SK-N-SH treated with all-trans-retinoic acid at 6 μM for 48 hours (cell line): ENCODE measurements around the gene PIM3.

Experiments used
- ATAC-seq: fragments of 200-7000 bp; cut with Tn5 transposase; 3 replicates; pipeline ENCODE4 v1.9.1; 2020; ENCODE audit warnings: mild to moderate bottlenecking, moderate library complexity
- ARNTL ChIP-seq: fragments of 450-650 bp; formaldehyde crosslinking; IDR thresholded peaks from 2 replicates; pipeline ENCODE4 v1.5.0; 2020; ENCODE audit warnings: low read depth, mild to moderate bottlenecking, moderate library complexity, borderline replicate concordance
- BACH2 ChIP-seq: fragments of 250-450 bp; sonication (Bioruptor Pico); IDR thresholded peaks from 2 replicates; pipeline ENCODE4 v1.9.0; 2021; ENCODE audit warnings: mild to moderate bottlenecking, borderline replicate concordance
- CREB5 ChIP-seq: fragments of 250-450 bp; sonication (Bioruptor Pico); IDR thresholded peaks from 2 replicates; pipeline ENCODE4 v1.5.1; 2020; ENCODE audit warnings: low read depth, mild to moderate bottlenecking, moderate library complexity
- CSDC2 ChIP-seq: fragments of 250-450 bp; sonication (Bioruptor Pico); IDR thresholded peaks from 2 replicates; pipeline ENCODE4 v1.5.0; 2020; ENCODE audit warnings: mild to moderate bottlenecking, moderate library complexity
- ESRRG ChIP-seq: fragments of 250-450 bp; sonication (Bioruptor Pico); IDR thresholded peaks from 2 replicates; pipeline ENCODE4 v1.6.1; 2021; ENCODE audit warnings: mild to moderate bottlenecking
- GLIS3 ChIP-seq: fragments of 250-450 bp; sonication (Bioruptor Pico); IDR thresholded peaks from 2 replicates; pipeline ENCODE4 v1.5.0; 2020; ENCODE audit warnings: mild to moderate bottlenecking, moderate library complexity
- ISL1 ChIP-seq: fragments of 250-450 bp; sonication (Bioruptor Pico); IDR thresholded peaks from 2 replicates; pipeline ENCODE4 v2.1.2; 2022; ENCODE audit warnings: mild to moderate bottlenecking, moderate library complexity
- PPARA ChIP-seq: fragments of 250-450 bp; sonication (Bioruptor Pico); IDR thresholded peaks from 2 replicates; pipeline ENCODE4 v1.5.0; 2020; ENCODE audit warnings: mild to moderate bottlenecking, borderline replicate concordance
- RARB ChIP-seq: fragments of 250-450 bp; sonication (Bioruptor Pico); IDR thresholded peaks from 2 replicates; pipeline ENCODE4 v1.8.0; 2021; ENCODE audit warnings: mild to moderate bottlenecking, moderate library complexity
- SNAI2 ChIP-seq: fragments of 250-450 bp; sonication (Bioruptor Pico); IDR thresholded peaks from 2 replicates; pipeline ENCODE4 v1.5.0; 2020; ENCODE audit warnings: mild to moderate bottlenecking, moderate library complexity
- TCF4 ChIP-seq: fragments of 250-450 bp; sonication (Bioruptor Pico); IDR thresholded peaks from 2 replicates; pipeline ENCODE4 v1.8.0; 2021; ENCODE audit warnings: mild to moderate bottlenecking, moderate library complexity, borderline replicate concordance
- TOX ChIP-seq: fragments of 250-450 bp; sonication (Bioruptor Pico); IDR thresholded peaks from 2 replicates; pipeline ENCODE4 v1.8.0; 2021; ENCODE audit warnings: mild to moderate bottlenecking, moderate library complexity, borderline replicate concordance
- ZC3H10 ChIP-seq: fragments of 250-450 bp; sonication (Bioruptor Pico); IDR thresholded peaks from 2 replicates; pipeline ENCODE4 v1.5.1; 2021; ENCODE audit warnings: mild to moderate bottlenecking, moderate library complexity
- ZFP3 ChIP-seq: fragments of 250-450 bp; sonication (Bioruptor Pico); IDR thresholded peaks from 2 replicates; pipeline ENCODE4 v1.5.0; 2020; ENCODE audit warnings: mild to moderate bottlenecking, moderate library complexity
- ZFP30 ChIP-seq: fragments of 450-650 bp; formaldehyde crosslinking; IDR thresholded peaks from 2 replicates; pipeline ENCODE4 v1.5.0; 2022; ENCODE audit warnings: mild to moderate bottlenecking, moderate library complexity
- ZNF565 ChIP-seq: fragments of 450-650 bp; formaldehyde crosslinking; conservative IDR thresholded peaks from 2 replicates; pipeline ENCODE4 v1.5.0; 2020; ENCODE audit warnings: low read depth, mild to moderate bottlenecking, moderate library complexity
- ZNF70 ChIP-seq: fragments of 450-650 bp; formaldehyde crosslinking; IDR thresholded peaks from 2 replicates; pipeline ENCODE4 v1.5.0; 2020; ENCODE audit warnings: mild to moderate bottlenecking, moderate library complexity
- TF ChIP-seq, protein P1 (sequence below): fragments of 250-450 bp; sonication (Bioruptor Pico); IDR thresholded peaks from 2 replicates; pipeline ENCODE4 v1.8.0; 2021; ENCODE audit warnings: low read depth, mild to moderate bottlenecking, moderate library complexity, borderline replicate concordance
- TF ChIP-seq, protein P2 (sequence below): fragments of 250-450 bp; sonication (Bioruptor Pico); IDR thresholded peaks from 2 replicates; pipeline ENCODE4 v1.5.0; 2020; ENCODE audit warnings: mild to moderate bottlenecking, moderate library complexity
- TF ChIP-seq, protein P3 (sequence below): fragments of 250-450 bp; sonication (Bioruptor Pico); IDR thresholded peaks from 2 replicates; pipeline ENCODE4 v1.8.0; 2020; ENCODE audit warnings: mild to moderate bottlenecking, moderate library complexity, borderline replicate concordance
- TF ChIP-seq, protein P4 (sequence below): fragments of 250-450 bp; sonication (Bioruptor Pico); IDR thresholded peaks from 2 replicates; pipeline ENCODE4 v1.5.1; 2021; ENCODE audit warnings: mild to moderate bottlenecking, moderate library complexity

Gene PIM3

DNA sequence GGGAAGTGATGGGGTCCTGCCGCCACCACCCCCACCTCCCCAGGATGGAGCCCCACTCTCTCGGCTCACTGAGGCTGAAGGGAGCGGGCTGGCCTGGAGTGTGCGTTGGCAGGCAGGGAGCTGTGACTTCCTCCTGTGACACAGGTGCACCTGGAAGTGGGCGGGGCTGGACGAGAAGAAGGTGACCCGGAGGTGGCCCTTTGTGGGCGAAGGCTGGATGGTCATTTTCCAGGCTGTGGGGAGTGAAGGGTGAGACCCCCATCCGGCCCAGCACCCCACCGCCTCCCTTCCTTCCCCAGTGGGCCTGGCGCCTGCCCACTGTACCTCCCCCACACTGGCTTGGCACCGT, 36.7 kb downstream of the PIM3 start:
- ATAC-seq = no peak
- TF ChIP-seq TCF4 (CRISPR knock-in tag) = no peak
- TF ChIP-seq ARNTL (CRISPR knock-in tag) = no peak

DNA sequence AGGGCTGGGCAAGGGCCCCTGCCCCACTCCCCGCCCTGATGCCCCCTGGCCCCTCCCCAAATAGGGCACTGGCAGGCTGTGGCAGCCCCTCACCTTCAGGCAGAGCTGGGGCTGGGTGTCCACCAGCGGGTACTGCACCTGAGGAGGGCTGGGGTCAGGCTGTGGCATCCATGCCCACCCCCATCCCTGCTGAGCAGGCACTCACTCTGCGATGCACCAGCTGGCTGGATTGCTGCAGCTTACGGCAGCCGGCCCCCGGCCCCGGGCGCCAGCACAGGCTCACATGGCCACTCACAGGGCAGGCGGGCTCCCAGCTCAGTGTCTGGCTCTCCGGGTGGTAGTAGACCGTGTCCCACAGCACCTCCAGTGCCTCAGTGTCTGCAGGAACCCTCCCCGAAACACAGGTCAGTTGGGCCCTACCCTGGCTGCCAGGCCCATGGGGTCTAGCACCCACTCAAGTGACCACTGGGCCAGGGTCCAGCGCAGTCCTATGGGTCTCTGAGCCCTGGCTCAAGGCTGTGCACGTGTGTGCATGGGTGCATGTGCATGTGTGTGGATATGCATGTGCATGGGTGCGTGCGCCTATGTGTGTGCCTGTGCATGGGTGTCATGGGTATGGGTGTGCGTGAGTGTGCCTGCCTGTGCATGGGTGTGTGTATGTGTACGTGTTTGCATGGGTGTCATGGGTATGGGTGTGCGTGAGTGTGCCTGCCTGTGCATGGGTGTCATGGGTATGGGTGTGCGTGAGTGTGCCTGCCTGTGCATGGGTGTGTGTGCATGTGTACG, 37.6 kb downstream of the PIM3 start:
- TF ChIP-seq, protein P1, sequence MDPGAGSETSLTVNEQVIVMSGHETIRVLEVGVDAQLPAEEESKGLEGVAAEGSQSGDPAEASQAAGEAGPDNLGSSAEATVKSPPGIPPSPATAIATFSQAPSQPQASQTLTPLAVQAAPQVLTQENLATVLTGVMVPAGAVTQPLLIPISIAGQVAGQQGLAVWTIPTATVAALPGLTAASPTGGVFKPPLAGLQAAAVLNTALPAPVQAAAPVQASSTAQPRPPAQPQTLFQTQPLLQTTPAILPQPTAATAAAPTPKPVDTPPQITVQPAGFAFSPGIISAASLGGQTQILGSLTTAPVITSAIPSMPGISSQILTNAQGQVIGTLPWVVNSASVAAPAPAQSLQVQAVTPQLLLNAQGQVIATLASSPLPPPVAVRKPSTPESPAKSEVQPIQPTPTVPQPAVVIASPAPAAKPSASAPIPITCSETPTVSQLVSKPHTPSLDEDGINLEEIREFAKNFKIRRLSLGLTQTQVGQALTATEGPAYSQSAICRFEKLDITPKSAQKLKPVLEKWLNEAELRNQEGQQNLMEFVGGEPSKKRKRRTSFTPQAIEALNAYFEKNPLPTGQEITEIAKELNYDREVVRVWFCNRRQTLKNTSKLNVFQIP (CRISPR knock-in tag) = no peak
- TF ChIP-seq ARNTL (CRISPR knock-in tag) (no peak), ZNF70 (CRISPR knock-in tag) (no peak), CREB5 (CRISPR knock-in tag) (no peak)
- no peak for ATAC-seq

DNA sequence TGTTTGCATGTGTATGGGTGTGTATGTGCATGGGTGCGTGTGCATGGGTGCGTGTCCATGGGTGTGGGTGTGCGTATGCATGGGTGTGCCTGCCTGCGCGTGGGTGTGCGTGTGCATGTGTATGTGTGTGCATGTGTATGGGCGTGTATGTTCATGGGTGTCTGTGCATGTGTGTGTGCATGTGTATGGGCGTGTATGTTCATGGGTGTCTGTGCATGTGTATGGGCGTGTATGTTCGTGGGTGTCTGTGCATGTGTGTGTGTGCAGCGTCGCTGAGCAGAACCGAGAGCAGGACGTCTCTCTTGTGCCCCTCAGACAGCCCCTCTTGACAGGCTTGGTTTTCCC, 38.1 kb downstream of the PIM3 start:
- no peak for ATAC-seq
- no peak for TF ChIP-seq ESRRG (CRISPR knock-in tag)
- no peak for TF ChIP-seq GLIS3 (CRISPR knock-in tag)
- TF ChIP-seq, protein P2, sequence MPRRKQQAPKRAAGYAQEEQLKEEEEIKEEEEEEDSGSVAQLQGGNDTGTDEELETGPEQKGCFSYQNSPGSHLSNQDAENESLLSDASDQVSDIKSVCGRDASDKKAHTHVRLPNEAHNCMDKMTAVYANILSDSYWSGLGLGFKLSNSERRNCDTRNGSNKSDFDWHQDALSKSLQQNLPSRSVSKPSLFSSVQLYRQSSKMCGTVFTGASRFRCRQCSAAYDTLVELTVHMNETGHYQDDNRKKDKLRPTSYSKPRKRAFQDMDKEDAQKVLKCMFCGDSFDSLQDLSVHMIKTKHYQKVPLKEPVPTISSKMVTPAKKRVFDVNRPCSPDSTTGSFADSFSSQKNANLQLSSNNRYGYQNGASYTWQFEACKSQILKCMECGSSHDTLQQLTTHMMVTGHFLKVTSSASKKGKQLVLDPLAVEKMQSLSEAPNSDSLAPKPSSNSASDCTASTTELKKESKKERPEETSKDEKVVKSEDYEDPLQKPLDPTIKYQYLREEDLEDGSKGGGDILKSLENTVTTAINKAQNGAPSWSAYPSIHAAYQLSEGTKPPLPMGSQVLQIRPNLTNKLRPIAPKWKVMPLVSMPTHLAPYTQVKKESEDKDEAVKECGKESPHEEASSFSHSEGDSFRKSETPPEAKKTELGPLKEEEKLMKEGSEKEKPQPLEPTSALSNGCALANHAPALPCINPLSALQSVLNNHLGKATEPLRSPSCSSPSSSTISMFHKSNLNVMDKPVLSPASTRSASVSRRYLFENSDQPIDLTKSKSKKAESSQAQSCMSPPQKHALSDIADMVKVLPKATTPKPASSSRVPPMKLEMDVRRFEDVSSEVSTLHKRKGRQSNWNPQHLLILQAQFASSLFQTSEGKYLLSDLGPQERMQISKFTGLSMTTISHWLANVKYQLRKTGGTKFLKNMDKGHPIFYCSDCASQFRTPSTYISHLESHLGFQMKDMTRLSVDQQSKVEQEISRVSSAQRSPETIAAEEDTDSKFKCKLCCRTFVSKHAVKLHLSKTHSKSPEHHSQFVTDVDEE (CRISPR knock-in tag) = no peak
- TF ChIP-seq ZFP30 (CRISPR knock-in tag) = no peak
- no peak for TF ChIP-seq ZFP3 (CRISPR knock-in tag)
- TF ChIP-seq BACH2 (CRISPR knock-in tag) = no peak
- no peak for TF ChIP-seq SNAI2
- no peak for TF ChIP-seq TCF4 (CRISPR knock-in tag)
- TF ChIP-seq, protein P3, sequence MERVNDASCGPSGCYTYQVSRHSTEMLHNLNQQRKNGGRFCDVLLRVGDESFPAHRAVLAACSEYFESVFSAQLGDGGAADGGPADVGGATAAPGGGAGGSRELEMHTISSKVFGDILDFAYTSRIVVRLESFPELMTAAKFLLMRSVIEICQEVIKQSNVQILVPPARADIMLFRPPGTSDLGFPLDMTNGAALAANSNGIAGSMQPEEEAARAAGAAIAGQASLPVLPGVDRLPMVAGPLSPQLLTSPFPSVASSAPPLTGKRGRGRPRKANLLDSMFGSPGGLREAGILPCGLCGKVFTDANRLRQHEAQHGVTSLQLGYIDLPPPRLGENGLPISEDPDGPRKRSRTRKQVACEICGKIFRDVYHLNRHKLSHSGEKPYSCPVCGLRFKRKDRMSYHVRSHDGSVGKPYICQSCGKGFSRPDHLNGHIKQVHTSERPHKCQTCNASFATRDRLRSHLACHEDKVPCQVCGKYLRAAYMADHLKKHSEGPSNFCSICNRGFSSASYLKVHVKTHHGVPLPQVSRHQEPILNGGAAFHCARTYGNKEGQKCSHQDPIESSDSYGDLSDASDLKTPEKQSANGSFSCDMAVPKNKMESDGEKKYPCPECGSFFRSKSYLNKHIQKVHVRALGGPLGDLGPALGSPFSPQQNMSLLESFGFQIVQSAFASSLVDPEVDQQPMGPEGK (CRISPR knock-in tag) = no peak
- no peak for TF ChIP-seq PPARA (CRISPR knock-in tag)
- no peak for TF ChIP-seq ZNF70 (CRISPR knock-in tag)
- TF ChIP-seq RARB (CRISPR knock-in tag) = no peak
- no peak for TF ChIP-seq ISL1
- TF ChIP-seq ZC3H10 = no peak
- TF ChIP-seq, protein P4, sequence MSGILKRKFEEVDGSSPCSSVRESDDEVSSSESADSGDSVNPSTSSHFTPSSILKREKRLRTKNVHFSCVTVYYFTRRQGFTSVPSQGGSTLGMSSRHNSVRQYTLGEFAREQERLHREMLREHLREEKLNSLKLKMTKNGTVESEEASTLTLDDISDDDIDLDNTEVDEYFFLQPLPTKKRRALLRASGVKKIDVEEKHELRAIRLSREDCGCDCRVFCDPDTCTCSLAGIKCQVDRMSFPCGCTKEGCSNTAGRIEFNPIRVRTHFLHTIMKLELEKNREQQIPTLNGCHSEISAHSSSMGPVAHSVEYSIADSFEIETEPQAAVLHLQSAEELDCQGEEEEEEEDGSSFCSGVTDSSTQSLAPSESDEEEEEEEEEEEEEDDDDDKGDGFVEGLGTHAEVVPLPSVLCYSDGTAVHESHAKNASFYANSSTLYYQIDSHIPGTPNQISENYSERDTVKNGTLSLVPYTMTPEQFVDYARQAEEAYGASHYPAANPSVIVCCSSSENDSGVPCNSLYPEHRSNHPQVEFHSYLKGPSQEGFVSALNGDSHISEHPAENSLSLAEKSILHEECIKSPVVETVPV = no peak
- no peak for TF ChIP-seq ZNF565 (CRISPR knock-in tag)
- TF ChIP-seq, protein P1 (CRISPR knock-in tag) = no peak
- TF ChIP-seq TOX (CRISPR knock-in tag) = no peak
- TF ChIP-seq CSDC2 (CRISPR knock-in tag) = no peak
